Hepatocyte (in vitro differentiated cells): ENCODE data around the gene GNAT1.

Experiments used
- CTCF ChIP-seq: fragments of 200-600 bp; sonication (generic); IDR thresholded peaks from 2 replicates; pipeline ENCODE4 v1.5.1; 2016; ENCODE audit warnings: antibody characterized with exemption, mild to moderate bottlenecking; ENCODE audit not compliant: poor library complexity
- EZH2 ChIP-seq: fragments of 200-600 bp; sonication (generic); IDR thresholded peaks from 2 replicates; pipeline ENCODE4 v1.6.1; 2016; ENCODE audit warnings: antibody characterized with exemption, mild to moderate bottlenecking, borderline replicate concordance

DNA sequence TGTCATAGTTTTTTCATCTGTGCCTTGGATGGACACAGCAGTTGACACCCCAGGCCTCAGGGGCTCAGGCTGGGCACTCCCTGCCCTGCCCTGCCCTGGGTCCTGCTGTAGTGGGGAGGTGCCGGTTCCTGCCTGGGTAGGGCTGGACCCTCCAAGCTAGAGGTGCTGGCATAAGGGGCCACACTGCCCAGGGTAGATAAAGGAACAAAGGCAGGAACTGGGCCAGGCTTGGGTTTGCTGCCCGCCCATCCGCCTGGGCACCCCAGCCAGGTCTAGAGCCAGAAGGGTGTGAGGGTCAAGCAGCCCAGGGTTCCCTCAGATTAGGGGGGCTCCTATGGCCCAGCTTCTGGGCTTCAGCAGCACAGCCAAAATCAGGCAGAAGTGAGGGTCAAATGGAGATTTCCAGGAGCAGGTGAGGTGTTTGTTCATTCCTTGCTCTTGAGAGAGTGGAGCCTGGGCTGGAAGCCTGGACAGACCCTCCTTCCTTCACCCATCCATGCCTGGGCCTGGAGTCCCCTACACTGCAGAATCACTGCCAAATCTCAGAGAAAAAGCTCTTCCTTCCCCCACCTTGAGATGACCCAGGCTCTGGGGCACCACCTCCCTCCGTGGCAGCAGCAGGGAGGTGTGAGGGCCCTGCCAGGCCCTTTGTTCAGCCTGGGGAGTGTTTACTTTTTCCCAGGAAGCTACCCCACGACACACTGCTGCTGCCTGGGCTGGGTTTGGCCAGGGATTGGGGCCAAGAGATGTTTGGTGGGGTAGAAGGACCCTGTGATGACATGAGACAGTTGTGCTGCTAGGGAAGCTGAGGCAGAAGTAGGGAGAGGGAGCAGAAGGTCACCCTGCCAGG lies 29.2 kb upstream of the GNAT1 start:
- TF ChIP-seq CTCF (no peak), EZH2 (no peak)
